Astrocyte (in vitro differentiated cells and primary cell): ENCODE measurements around the gene FUT2.

Experiments
- EZH2 ChIP-seq: IDR thresholded peaks from 2 replicates; pipeline ENCODE4 v1.6.1; 2012; ENCODE audit warnings: mild to moderate bottlenecking, low read length, inconsistent platforms; ENCODE audit not compliant: insufficient read depth
- TF ChIP-seq, protein P1 (sequence below): IDR thresholded peaks from 2 replicates; pipeline ENCODE4 v1.5.1; 2011; ENCODE audit warnings: low read depth, mild to moderate bottlenecking, inconsistent platforms, low read length, moderate library complexity; ENCODE audit not compliant: insufficient read depth

DNA sequence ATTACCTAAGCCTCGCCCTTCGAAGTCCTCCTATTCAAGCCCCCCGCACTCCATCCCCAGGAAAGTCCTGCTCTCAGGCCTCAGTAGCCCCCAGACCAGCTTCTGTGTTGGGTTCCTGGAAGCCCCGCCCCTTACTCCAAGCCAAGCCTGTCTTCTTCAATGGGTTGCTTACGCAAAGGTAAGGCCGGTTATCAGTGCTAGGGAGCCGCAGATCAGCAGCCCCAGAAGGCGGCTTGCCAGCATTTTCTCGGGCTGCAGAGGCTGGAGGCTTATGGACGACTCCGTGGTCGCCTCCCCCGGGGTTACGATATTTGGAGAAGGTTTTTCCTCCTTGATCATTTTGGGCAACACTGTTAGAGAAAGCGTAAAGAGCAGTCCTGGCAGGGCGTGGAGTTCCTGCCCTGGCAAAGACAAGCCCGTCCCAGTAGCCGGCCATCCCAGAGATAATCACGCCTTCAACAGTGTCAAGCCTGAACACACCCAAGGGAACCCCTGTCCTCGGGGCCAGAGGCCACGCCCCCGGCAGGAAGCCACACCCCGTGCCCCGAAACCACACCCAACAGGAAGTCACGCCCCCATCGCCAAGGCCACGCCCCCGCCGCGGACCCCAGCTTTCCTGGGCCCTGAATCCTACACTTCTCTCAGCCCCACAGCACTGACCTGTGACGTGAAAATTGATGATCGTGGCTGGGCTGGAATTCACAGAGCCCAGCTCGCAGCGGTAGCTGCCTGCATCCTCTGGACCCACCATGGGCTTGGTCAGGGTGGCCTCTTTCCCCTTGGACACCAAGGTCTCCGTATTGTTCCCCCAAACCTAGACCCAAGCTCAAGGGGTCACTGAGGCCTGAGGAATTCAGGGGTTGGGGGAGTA, 45.6 kb downstream of the FUT2 start:
- TF ChIP-seq EZH2: no peak
- TF ChIP-seq, protein P1, sequence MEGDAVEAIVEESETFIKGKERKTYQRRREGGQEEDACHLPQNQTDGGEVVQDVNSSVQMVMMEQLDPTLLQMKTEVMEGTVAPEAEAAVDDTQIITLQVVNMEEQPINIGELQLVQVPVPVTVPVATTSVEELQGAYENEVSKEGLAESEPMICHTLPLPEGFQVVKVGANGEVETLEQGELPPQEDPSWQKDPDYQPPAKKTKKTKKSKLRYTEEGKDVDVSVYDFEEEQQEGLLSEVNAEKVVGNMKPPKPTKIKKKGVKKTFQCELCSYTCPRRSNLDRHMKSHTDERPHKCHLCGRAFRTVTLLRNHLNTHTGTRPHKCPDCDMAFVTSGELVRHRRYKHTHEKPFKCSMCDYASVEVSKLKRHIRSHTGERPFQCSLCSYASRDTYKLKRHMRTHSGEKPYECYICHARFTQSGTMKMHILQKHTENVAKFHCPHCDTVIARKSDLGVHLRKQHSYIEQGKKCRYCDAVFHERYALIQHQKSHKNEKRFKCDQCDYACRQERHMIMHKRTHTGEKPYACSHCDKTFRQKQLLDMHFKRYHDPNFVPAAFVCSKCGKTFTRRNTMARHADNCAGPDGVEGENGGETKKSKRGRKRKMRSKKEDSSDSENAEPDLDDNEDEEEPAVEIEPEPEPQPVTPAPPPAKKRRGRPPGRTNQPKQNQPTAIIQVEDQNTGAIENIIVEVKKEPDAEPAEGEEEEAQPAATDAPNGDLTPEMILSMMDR: no peak
